HepG2 (cell line): ENCODE data around the gene MMP24OS. TPM values are rescaled to one million over a fixed set of nuclear protein-coding genes. Genes with fewer than 3 reads are reported as not detected.

Experiments
- ESRRA ChIP-seq: sonication (generic); formaldehyde crosslinking; IDR thresholded peaks from 2 replicates; pipeline ENCODE4 v1.5.1; 2020; ENCODE audit warnings: mild to moderate bottlenecking, low read depth, missing genetic modification reagents
- HMG20A ChIP-seq: IDR thresholded peaks from 2 replicates; pipeline ENCODE4 v1.6.1; 2016; ENCODE audit warnings: borderline replicate concordance
- HMG20B ChIP-seq: conservative IDR thresholded peaks from 2 replicates; pipeline ENCODE4 v1.6.1; 2016; ENCODE audit warnings: missing genetic modification reagents, missing compliant biosample characterization
- HNF4G ChIP-seq, 2 experiments: sonication (generic) in 1 of 2; formaldehyde crosslinking in 1 of 2; IDR thresholded peaks; 2 replicates each; pipeline versions ENCODE4 v1.4.0 to v1.6.1; 2011 to 2020; ENCODE audit warnings: borderline replicate concordance in 2 of 2, low read depth in 2 of 2, mild to moderate bottlenecking in 2 of 2, low read length in 1 of 2, missing genetic modification reagents in 1 of 2, moderate library complexity in 1 of 2
- MZF1 ChIP-seq: sonication (generic); formaldehyde crosslinking; IDR thresholded peaks from 2 replicates; pipeline ENCODE4 v1.8.1; 2023; ENCODE audit warnings: mild to moderate bottlenecking, missing genetic modification reagents, borderline replicate concordance
- NBN ChIP-seq: fragments of 450-650 bp; conservative IDR thresholded peaks from 2 replicates; pipeline ENCODE4 v1.6.1; 2017
- REPIN1 ChIP-seq: sonication (generic); formaldehyde crosslinking; IDR thresholded peaks from 2 replicates; pipeline ENCODE4 v1.8.0; 2022; ENCODE audit warnings: missing genetic modification reagents, low read depth, mild to moderate bottlenecking, borderline replicate concordance
- TOE1 ChIP-seq: sonication (generic); formaldehyde crosslinking; IDR thresholded peaks from 2 replicates; pipeline ENCODE4 v1.4.0; 2020; ENCODE audit warnings: mild to moderate bottlenecking, missing genetic modification reagents
- TP53 ChIP-seq: sonication (generic); formaldehyde crosslinking; conservative IDR thresholded peaks from 2 replicates; pipeline ENCODE4 v1.4.0; 2020; ENCODE audit warnings: missing genetic modification reagents
- ZFAT ChIP-seq: sonication (generic); formaldehyde crosslinking; conservative IDR thresholded peaks from 2 replicates; pipeline ENCODE4 v1.8.1; 2023; ENCODE audit warnings: missing genetic modification reagents, inconsistent platforms
- ZFP1 ChIP-seq: IDR thresholded peaks from 2 replicates; pipeline ENCODE4 v1.6.1; 2016
- ZFP36 ChIP-seq: fragments of 150-350 bp; IDR thresholded peaks from 2 replicates; pipeline ENCODE4 v1.6.1; 2018; ENCODE audit warnings: borderline replicate concordance, low read length, low read depth; ENCODE audit not compliant: partially characterized antibody
- ZSCAN9 ChIP-seq: IDR thresholded peaks from 2 replicates; pipeline ENCODE4 v1.6.1; 2016; ENCODE audit warnings: borderline replicate concordance
- polyA plus RNA-seq, 8 experiments: library from polyadenylated mRNA; depleted of rRNA in 3 of 8; stranded (reverse) in 7 of 8; unstranded in 1 of 8; fragments of >200 nt; fragmentation: Illumina TruSeq in 4 of 8; extraction: Trizol in 4 of 8; gene quantifications; 2 replicates each; pipeline versions ENCODE4 v1.2.1 to v1.2.3, GENCODE V29; 2011 to 2016; ENCODE audit warnings: low read depth in 4 of 8, missing spikeins in 1 of 8, mixed read lengths in 1 of 8; ENCODE audit not compliant: insufficient read depth in 1 of 8
- total RNA-seq, 5 experiments: library from RNA; depleted of rRNA; stranded (reverse); fragments of >200 nt; fragmentation: Illumina TruSeq; extraction: Trizol; gene quantifications; 2 replicates each; pipeline ENCODE4 v1.2.3, GENCODE V29; 2016; ENCODE audit warnings: low read depth in 1 of 5
- TF ChIP-seq, protein P1 (sequence below): sonication (generic); formaldehyde crosslinking; IDR thresholded peaks from 2 replicates; pipeline ENCODE4 v1.4.0; 2020; ENCODE audit warnings: missing genetic modification reagents, borderline replicate concordance
- TF ChIP-seq, protein P2 (sequence below): sonication (generic); formaldehyde crosslinking; IDR thresholded peaks from 2 replicates; pipeline ENCODE4 v1.5.1; 2020; ENCODE audit warnings: mild to moderate bottlenecking, missing genetic modification reagents, moderate library complexity
- TF ChIP-seq, protein P3 (sequence below): sonication (generic); formaldehyde crosslinking; IDR thresholded peaks from 2 replicates; pipeline ENCODE4 v1.4.0; 2020; ENCODE audit warnings: low read depth, missing genetic modification reagents
- TF ChIP-seq, protein P4 (sequence below): sonication (generic); formaldehyde crosslinking; IDR thresholded peaks from 2 replicates; pipeline ENCODE4 v1.4.0; 2020; ENCODE audit warnings: missing genetic modification reagents, borderline replicate concordance
- TF ChIP-seq, protein P5 (sequence below): sonication (generic); formaldehyde crosslinking; IDR thresholded peaks from 2 replicates; pipeline ENCODE4 v1.8.0; 2022; ENCODE audit warnings: mild to moderate bottlenecking, missing genetic modification reagents, moderate library complexity

MMP24OS gene
- total and polyA plus RNA-seq, 2 of the 13 experiments (the other 11 are each of a cell fraction or from before 2014, with no cell fraction given): 6.0 to 8.5 TPM

DNA sequence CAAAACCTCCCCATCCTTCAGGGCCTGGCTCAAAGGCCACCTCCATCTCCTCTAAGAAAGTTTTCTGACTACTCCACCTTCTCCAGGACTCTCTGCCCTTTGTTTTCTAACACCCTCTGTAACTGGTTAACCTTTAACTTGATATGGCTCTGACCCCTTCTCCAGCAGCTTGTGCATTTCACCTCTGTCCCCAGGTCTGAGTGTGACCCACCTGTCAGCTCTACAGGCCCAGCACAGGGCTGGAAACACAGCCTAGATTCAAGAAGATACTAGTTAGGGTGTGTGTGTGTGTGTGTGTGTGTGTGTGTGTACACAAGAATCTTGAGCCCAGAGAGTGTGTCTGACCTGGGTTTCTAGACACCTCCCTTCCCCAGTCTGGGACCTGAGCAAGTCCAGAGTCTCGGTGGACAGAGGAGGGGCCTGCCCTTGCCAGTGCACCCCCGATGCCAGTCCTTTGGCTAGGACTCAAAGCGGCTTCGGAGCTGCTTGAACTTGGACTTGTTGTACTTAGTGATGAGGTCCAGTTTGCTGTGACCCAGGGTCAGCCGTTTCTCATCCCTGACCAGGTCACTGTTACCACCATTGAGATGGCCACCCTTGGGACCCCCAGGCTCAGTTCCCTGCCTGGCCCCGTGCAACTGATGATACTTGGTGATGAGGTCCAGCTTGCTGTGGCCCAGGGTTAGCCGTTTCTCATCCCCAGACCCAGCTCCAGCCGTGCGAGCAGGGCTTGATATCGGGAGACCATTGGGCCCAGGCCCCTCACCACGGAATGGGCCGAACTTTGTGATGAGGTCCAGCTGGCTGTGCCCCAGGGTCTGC, 8.4 kb upstream of the MMP24OS start (continued):
- no peak for TF ChIP-seq ZFAT (CRISPR knock-in tag)
- no peak for TF ChIP-seq TOE1 (CRISPR knock-in tag)
- peak; percentile 61; the same call in 1 of the 2 replicates for TF ChIP-seq HMG20A (CRISPR knock-in tag)
- TF ChIP-seq, protein P1, sequence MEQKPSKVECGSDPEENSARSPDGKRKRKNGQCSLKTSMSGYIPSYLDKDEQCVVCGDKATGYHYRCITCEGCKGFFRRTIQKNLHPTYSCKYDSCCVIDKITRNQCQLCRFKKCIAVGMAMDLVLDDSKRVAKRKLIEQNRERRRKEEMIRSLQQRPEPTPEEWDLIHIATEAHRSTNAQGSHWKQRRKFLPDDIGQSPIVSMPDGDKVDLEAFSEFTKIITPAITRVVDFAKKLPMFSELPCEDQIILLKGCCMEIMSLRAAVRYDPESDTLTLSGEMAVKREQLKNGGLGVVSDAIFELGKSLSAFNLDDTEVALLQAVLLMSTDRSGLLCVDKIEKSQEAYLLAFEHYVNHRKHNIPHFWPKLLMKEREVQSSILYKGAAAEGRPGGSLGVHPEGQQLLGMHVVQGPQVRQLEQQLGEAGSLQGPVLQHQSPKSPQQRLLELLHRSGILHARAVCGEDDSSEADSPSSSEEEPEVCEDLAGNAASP: peak; percentile 83
- TF ChIP-seq ZFP1: no peak
- TF ChIP-seq MZF1 (CRISPR knock-in tag): peak; percentile 89; the same call in 1 of the 2 replicates
- peak; percentile 35; the same call in 1 of the 2 replicates for TF ChIP-seq ESRRA
- TF ChIP-seq HNF4G (IDR thresholded peaks at IDR 0.05; ENCODE audit: borderline replicate concordance, low read depth, low read length): no peak; the same call in 1 of the 2 replicates
- no peak; the same call in 1 of the 2 replicates for TF ChIP-seq HNF4G (CRISPR knock-in tag; IDR thresholded peaks at IDR 0.05; ENCODE audit: borderline replicate concordance, low read depth)
- TF ChIP-seq, protein P2, sequence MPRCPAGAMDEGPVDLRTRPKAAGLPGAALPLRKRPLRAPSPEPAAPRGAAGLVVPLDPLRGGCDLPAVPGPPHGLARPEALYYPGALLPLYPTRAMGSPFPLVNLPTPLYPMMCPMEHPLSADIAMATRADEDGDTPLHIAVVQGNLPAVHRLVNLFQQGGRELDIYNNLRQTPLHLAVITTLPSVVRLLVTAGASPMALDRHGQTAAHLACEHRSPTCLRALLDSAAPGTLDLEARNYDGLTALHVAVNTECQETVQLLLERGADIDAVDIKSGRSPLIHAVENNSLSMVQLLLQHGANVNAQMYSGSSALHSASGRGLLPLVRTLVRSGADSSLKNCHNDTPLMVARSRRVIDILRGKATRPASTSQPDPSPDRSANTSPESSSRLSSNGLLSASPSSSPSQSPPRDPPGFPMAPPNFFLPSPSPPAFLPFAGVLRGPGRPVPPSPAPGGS: peak; percentile 25; the same call in 1 of the 2 replicates
- TF ChIP-seq REPIN1: peak; percentile 85; the same call in 1 of the 2 replicates
- TF ChIP-seq, protein P3, sequence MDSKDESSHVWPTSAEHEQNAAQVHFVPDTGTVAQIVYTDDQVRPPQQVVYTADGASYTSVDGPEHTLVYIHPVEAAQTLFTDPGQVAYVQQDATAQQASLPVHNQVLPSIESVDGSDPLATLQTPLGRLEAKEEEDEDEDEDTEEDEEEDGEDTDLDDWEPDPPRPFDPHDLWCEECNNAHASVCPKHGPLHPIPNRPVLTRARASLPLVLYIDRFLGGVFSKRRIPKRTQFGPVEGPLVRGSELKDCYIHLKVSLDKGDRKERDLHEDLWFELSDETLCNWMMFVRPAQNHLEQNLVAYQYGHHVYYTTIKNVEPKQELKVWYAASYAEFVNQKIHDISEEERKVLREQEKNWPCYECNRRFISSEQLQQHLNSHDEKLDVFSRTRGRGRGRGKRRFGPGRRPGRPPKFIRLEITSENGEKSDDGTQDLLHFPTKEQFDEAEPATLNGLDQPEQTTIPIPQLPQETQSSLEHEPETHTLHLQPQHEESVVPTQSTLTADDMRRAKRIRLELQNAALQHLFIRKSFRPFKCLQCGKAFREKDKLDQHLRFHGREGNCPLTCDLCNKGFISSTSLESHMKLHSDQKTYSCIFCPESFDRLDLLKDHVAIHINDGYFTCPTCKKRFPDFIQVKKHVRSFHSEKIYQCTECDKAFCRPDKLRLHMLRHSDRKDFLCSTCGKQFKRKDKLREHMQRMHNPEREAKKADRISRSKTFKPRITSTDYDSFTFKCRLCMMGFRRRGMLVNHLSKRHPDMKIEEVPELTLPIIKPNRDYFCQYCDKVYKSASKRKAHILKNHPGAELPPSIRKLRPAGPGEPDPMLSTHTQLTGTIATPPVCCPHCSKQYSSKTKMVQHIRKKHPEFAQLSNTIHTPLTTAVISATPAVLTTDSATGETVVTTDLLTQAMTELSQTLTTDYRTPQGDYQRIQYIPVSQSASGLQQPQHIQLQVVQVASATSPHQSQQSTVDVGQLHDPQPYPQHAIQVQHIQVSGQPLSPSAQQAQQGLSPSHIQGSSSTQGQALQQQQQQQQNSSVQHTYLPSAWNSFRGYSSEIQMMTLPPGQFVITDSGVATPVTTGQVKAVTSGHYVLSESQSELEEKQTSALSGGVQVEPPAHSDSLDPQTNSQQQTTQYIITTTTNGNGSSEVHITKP: peak; percentile 50; the same call in 1 of the 2 replicates
- TF ChIP-seq ZFP36: no peak
- no peak for TF ChIP-seq TP53 (CRISPR knock-in tag)
- TF ChIP-seq, protein P4, sequence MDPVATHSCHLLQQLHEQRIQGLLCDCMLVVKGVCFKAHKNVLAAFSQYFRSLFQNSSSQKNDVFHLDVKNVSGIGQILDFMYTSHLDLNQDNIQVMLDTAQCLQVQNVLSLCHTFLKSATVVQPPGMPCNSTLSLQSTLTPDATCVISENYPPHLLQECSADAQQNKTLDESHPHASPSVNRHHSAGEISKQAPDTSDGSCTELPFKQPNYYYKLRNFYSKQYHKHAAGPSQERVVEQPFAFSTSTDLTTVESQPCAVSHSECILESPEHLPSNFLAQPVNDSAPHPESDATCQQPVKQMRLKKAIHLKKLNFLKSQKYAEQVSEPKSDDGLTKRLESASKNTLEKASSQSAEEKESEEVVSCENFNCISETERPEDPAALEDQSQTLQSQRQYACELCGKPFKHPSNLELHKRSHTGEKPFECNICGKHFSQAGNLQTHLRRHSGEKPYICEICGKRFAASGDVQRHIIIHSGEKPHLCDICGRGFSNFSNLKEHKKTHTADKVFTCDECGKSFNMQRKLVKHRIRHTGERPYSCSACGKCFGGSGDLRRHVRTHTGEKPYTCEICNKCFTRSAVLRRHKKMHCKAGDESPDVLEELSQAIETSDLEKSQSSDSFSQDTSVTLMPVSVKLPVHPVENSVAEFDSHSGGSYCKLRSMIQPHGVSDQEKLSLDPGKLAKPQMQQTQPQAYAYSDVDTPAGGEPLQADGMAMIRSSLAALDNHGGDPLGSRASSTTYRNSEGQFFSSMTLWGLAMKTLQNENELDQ (CRISPR knock-in tag): no peak
- no peak for TF ChIP-seq HMG20B
- TF ChIP-seq, protein P5, sequence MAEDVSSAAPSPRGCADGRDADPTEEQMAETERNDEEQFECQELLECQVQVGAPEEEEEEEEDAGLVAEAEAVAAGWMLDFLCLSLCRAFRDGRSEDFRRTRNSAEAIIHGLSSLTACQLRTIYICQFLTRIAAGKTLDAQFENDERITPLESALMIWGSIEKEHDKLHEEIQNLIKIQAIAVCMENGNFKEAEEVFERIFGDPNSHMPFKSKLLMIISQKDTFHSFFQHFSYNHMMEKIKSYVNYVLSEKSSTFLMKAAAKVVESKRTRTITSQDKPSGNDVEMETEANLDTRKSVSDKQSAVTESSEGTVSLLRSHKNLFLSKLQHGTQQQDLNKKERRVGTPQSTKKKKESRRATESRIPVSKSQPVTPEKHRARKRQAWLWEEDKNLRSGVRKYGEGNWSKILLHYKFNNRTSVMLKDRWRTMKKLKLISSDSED (CRISPR knock-in tag): no peak
- 0 out of 2 replicates have a peak, but pooled peaks have one; percentile 18 for TF ChIP-seq ZSCAN9 (CRISPR knock-in tag)
- no peak for TF ChIP-seq NBN
